SK-N-MC (cell line): Measurements from ENCODE around the gene MMP15.
"Not testable (repeated sequence)": the region's sequence is repeated elsewhere in the genome, so short reads cannot be mapped to it uniquely, and the experiment has no call there.

Source experiments
- DNase-seq: peaks from one replicate; pipeline ENCODE4 v3.0.0-alpha.2; 2011; ENCODE audit warnings: low read depth, low spot score
- H3K27ac ChIP-seq: fragments of 200-600 bp; sonication (generic); 2 replicates; pipeline ENCODE4 v1.5.1; 2016; ENCODE audit warnings: mixed run types
- H3K36me3 ChIP-seq: fragments of 200-600 bp; sonication (generic); 2 replicates; pipeline ENCODE4 v1.6.1; 2017; ENCODE audit warnings: antibody characterized with exemption, low read length, mixed read lengths; ENCODE audit not compliant: insufficient read depth
- H3K4me3 ChIP-seq: fragments of 200-600 bp; sonication (generic); 2 replicates; pipeline ENCODE4 v1.5.1; 2016
- H3K9ac ChIP-seq: fragments of 200-600 bp; sonication (generic); 2 replicates; pipeline ENCODE4 v1.8.0; 2017; ENCODE audit warnings: mixed run types, mixed read lengths; ENCODE audit not compliant: insufficient read length
- H3K9me3 ChIP-seq: fragments of 200-600 bp; sonication (generic); 2 replicates; pipeline ENCODE4 v1.6.1; 2017; ENCODE audit warnings: low read depth, mild to moderate bottlenecking, antibody characterized with exemption, low read length, moderate library complexity, mixed read lengths
- EZH2 ChIP-seq: fragments of 200-600 bp; sonication (generic); IDR thresholded peaks from one replicate; pipeline ENCODE4 v1.6.1; 2017; ENCODE audit warnings: antibody characterized with exemption
- FOXP2 ChIP-seq: optimal IDR thresholded peaks from 2 replicates; pipeline ENCODE3; 2011; ENCODE audit warnings: mild to moderate bottlenecking, moderate library complexity; ENCODE audit not compliant: insufficient read depth; ENCODE audit errors: extremely low read length, control extremely low read depth
- POLR2AphosphoS5 ChIP-seq: IDR thresholded peaks from 2 replicates; pipeline ENCODE4 v1.6.1; 2012; ENCODE audit warnings: mild to moderate bottlenecking, low read depth, low read length, borderline replicate concordance

Gene MMP15

GRCh38 chr16:58025351-58026138 is at the start of gene MMP15:
Gene MMP15 (plus strand): TSS chr16:58025754. CDS start chr16:58026351, 597 bp downstream.
- Histone ChIP-seq H3K9ac (no peak within 1 kb of the TSS), H3K4me3 (peak within 1 kb of the TSS; percentile 79), H3K9me3 (no peaks in the 10 kb centered on the region), H3K27ac (no peak within 1 kb of the TSS), H3K36me3 (no peaks in the 10 kb centered on the region)
- TF ChIP-seq EZH2 (no peak), POLR2AphosphoS5 (no peak), FOXP2 (no peak)
- no peak for DNase-seq

- H3K9me3 ChIP-seq = no peaks in the 10 kb centered on the region
- no peak overlapping the region for H3K27ac ChIP-seq
- no peak overlapping the region for H3K9ac ChIP-seq
- no peak overlapping the region for H3K4me3 ChIP-seq
- DNase-seq = no peak
- no peaks in the 10 kb centered on the region for H3K36me3 ChIP-seq
- TF ChIP-seq FOXP2 (no peak), EZH2 (no peak), POLR2AphosphoS5 (no peak)
Observed at GRCh38 chr16:57976331-57976796, 49.2 kb upstream of the MMP15 start.

- Histone ChIP-seq H3K36me3 (no peaks in the 10 kb centered on the region), H3K4me3 (no peak overlapping the region), H3K9me3 (no peaks in the 10 kb centered on the region), H3K9ac (no peak overlapping the region), H3K27ac (no peak overlapping the region)
- TF ChIP-seq FOXP2 (no peak), POLR2AphosphoS5 (no peak), EZH2 (no peak)
- no peak for DNase-seq
Observed at GRCh38 chr16:57977418-57978069, 48.0 kb upstream of the MMP15 start.

GRCh38 chr16:57978070-57978465 is 47.5 kb upstream of the MMP15 start:
- not testable (repeated sequence) for DNase-seq, H3K36me3 ChIP-seq, H3K9me3 ChIP-seq, H3K27ac ChIP-seq, H3K4me3 ChIP-seq, H3K9ac ChIP-seq

- Histone ChIP-seq H3K4me3 (no peak overlapping the region), H3K9me3 (no peaks in the 10 kb centered on the region), H3K9ac (no peak overlapping the region), H3K27ac (no peak overlapping the region), H3K36me3 (no peaks in the 10 kb centered on the region)
- no peak for TF ChIP-seq EZH2
- no peak for TF ChIP-seq FOXP2
- no peak for TF ChIP-seq POLR2AphosphoS5
- DNase-seq = no peak
Observed at GRCh38 chr16:57979006-57979585, 46.5 kb upstream of the MMP15 start.

- H3K36me3 ChIP-seq = no peaks in the 10 kb centered on the region
- no peak overlapping the region for H3K9ac ChIP-seq
- H3K27ac ChIP-seq = no peak overlapping the region
- no peaks in the 10 kb centered on the region for H3K9me3 ChIP-seq
- no peak overlapping the region for H3K4me3 ChIP-seq
- no peak for TF ChIP-seq POLR2AphosphoS5
- no peak for TF ChIP-seq FOXP2
- no peak for TF ChIP-seq EZH2
- no peak for DNase-seq
Observed at GRCh38 chr16:57981636-57982035, 43.9 kb upstream of the MMP15 start.

GRCh38 chr16:57982385-57982784 is 43.2 kb upstream of the MMP15 start:
- TF ChIP-seq FOXP2 (no peak), EZH2 (no peak), POLR2AphosphoS5 (no peak)
- Histone ChIP-seq H3K27ac (no peak overlapping the region), H3K4me3 (no peak overlapping the region), H3K9ac (no peak overlapping the region), H3K9me3 (no peaks in the 10 kb centered on the region), H3K36me3 (no peaks in the 10 kb centered on the region)
- DNase-seq = no peak

GRCh38 chr16:57984443-57985203 is 40.9 kb upstream of the MMP15 start:
- Histone ChIP-seq H3K36me3 (no peaks in the 10 kb centered on the region), H3K27ac (no peak overlapping the region), H3K9me3 (no peaks in the 10 kb centered on the region), H3K4me3 (peak overlapping the region; percentile 71), H3K9ac (peak overlapping the region; percentile 29)
- no peak for TF ChIP-seq POLR2AphosphoS5
- TF ChIP-seq EZH2 = no peak
- TF ChIP-seq FOXP2 = no peak
- peak; percentile 24 for DNase-seq
